ENCODE data around the gene HAPLN3. TPM values are rescaled to one million over a fixed set of nuclear protein-coding genes. Genes with fewer than 3 reads are reported as not detected.

HAPLN3 gene
- polyA plus RNA-seq, 1 donor (not counting 4 experiments of a cell fraction or from before 2014, with no cell fraction given) = 1.4 TPM

DNA sequence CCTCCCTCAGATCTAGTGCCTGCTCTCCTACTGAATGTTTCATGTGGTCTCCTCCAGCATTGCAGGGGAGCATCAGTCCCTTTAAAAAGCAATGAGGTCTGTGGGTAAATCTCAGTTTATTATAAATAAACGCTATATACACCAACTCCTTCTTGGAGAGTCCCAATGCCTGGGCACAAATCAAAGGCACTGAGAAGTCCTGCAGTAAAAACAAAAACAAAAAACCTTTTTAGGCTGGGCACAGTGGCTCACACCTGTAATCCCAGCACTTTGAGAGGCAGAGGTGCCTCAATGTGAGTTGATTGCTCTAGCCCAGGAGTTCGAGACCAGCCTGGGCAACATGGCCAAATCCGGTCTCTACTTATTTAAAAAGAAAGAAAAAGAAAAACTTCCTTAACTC lies 47.1 kb downstream of the HAPLN3 start:
- Histone ChIP-seq H3K4me2 (ENCODE audit: control insufficient read depth, extremely low read depth, insufficient read depth, low read depth, low read length) (no peak overlapping the region), H3K27ac (ENCODE audit: control insufficient read depth, insufficient read depth, low read length) (no peak overlapping the region), H3K4me1 (ENCODE audit: control insufficient read depth, extremely low read depth, insufficient read depth, low read length) (no peaks in the 10 kb centered on the region), H3K79me2 (ENCODE audit: control insufficient read depth, insufficient read depth, low read length) (no peaks in the 10 kb centered on the region), H3K4me3 (ENCODE audit: control insufficient read depth in 2 of 3, extremely low read depth in 1 of 3, insufficient read depth in 2 of 3, low read depth in 1 of 3, low read length in 3 of 3) (no peak overlapping the region), H3K36me3 (ENCODE audit: control insufficient read depth in 2 of 2, extremely low read depth in 1 of 2, insufficient read depth in 2 of 2, low read length in 2 of 2) (no peaks in the 10 kb centered on the region), H2AFZ (ENCODE audit: control insufficient read depth, low read length) (no peak overlapping the region), H3K9me3 (ENCODE audit: control insufficient read depth, low read depth, low read length) (no peaks in the 10 kb centered on the region), H4K20me1 (ENCODE audit: control insufficient read depth, extremely low read depth, insufficient read depth, low read length) (no peaks in the 10 kb centered on the region), H3K27me3 (ENCODE audit: control insufficient read depth, extremely low read depth, insufficient read depth, low read length) (peaks cover 2% of the 10 kb centered on the region), H3K9ac (ENCODE audit: control insufficient read depth, extremely low read depth, insufficient read depth, low read length) (no peak overlapping the region), H3K9me1 (ENCODE audit: control insufficient read depth, extremely low read depth, insufficient read depth, low read length) (no peaks in the 10 kb centered on the region)
- dilution Hi-C loops (cut with MboI; ENCODE audit: extremely low pct_ligation_motif_present, low sequenced_read_pairs) = no loop called here
- FAIRE-seq (no peak), DNase-seq (ENCODE audit: low read depth, low spot score) (no peak)
- TF ChIP-seq EZH2 (IDR thresholded peaks at IDR 0.05; ENCODE audit: low read length) = no peak
- TF ChIP-seq, protein P1, sequence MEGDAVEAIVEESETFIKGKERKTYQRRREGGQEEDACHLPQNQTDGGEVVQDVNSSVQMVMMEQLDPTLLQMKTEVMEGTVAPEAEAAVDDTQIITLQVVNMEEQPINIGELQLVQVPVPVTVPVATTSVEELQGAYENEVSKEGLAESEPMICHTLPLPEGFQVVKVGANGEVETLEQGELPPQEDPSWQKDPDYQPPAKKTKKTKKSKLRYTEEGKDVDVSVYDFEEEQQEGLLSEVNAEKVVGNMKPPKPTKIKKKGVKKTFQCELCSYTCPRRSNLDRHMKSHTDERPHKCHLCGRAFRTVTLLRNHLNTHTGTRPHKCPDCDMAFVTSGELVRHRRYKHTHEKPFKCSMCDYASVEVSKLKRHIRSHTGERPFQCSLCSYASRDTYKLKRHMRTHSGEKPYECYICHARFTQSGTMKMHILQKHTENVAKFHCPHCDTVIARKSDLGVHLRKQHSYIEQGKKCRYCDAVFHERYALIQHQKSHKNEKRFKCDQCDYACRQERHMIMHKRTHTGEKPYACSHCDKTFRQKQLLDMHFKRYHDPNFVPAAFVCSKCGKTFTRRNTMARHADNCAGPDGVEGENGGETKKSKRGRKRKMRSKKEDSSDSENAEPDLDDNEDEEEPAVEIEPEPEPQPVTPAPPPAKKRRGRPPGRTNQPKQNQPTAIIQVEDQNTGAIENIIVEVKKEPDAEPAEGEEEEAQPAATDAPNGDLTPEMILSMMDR (optimal IDR thresholded peaks at IDR 0.05 in 1 of 3, IDR thresholded peaks at IDR 0.05 in 1 of 3, conservative IDR thresholded peaks at IDR 0.05 in 1 of 3; ENCODE audit: extremely low read depth in 1 of 3, insufficient read depth in 2 of 3, low read length in 3 of 3) = no peak

- Histone ChIP-seq H3K27ac (ENCODE audit: control insufficient read depth, insufficient read depth, low read length) (no peak overlapping the region), H2AFZ (ENCODE audit: control insufficient read depth, low read length) (no peak overlapping the region), H3K36me3 (ENCODE audit: control insufficient read depth in 2 of 2, extremely low read depth in 1 of 2, insufficient read depth in 2 of 2, low read length in 2 of 2) (no peaks in the 10 kb centered on the region), H3K79me2 (ENCODE audit: control insufficient read depth, insufficient read depth, low read length) (no peaks in the 10 kb centered on the region), H3K4me3 (ENCODE audit: control insufficient read depth in 2 of 3, extremely low read depth in 1 of 3, insufficient read depth in 2 of 3, low read depth in 1 of 3, low read length in 3 of 3) (no peak overlapping the region), H3K4me2 (ENCODE audit: control insufficient read depth, extremely low read depth, insufficient read depth, low read depth, low read length) (no peak overlapping the region), H3K9ac (ENCODE audit: control insufficient read depth, extremely low read depth, insufficient read depth, low read length) (no peak overlapping the region), H3K9me1 (ENCODE audit: control insufficient read depth, extremely low read depth, insufficient read depth, low read length) (no peaks in the 10 kb centered on the region), H3K4me1 (ENCODE audit: control insufficient read depth, extremely low read depth, insufficient read depth, low read length) (no peaks in the 10 kb centered on the region), H3K27me3 (ENCODE audit: control insufficient read depth, extremely low read depth, insufficient read depth, low read length) (peaks cover 2% of the 10 kb centered on the region), H3K9me3 (ENCODE audit: control insufficient read depth, low read depth, low read length) (no peaks in the 10 kb centered on the region), H4K20me1 (ENCODE audit: control insufficient read depth, extremely low read depth, insufficient read depth, low read length) (no peaks in the 10 kb centered on the region)
- DNase-seq (ENCODE audit: low read depth, low spot score) = no peak
- dilution Hi-C loops (cut with MboI; ENCODE audit: extremely low pct_ligation_motif_present, low sequenced_read_pairs) = no loop called here
- no peak for TF ChIP-seq EZH2 (IDR thresholded peaks at IDR 0.05; ENCODE audit: low read length)
- TF ChIP-seq, protein P1 (optimal IDR thresholded peaks at IDR 0.05 in 1 of 3, IDR thresholded peaks at IDR 0.05 in 1 of 3, conservative IDR thresholded peaks at IDR 0.05 in 1 of 3; ENCODE audit: extremely low read depth in 1 of 3, insufficient read depth in 2 of 3, low read length in 3 of 3) = no peak
- FAIRE-seq = no peak
Measured at GRCh38 chr15:88847144-88847543, 48.2 kb downstream of the HAPLN3 start.
